Activated B cell treated with CpG ODN at 0.5 μM for 24 hours (primary cell): Measurements from ENCODE around the gene KRT25. TPM values are rescaled to one million over a fixed set of nuclear protein-coding genes. Genes with fewer than 3 reads are reported as not detected.

ENCODE experiments used
- ATAC-seq: fragments of 200-7000 bp; cut with Tn5 transposase; one replicate; pipeline ENCODE4 v1.10.0; 2021; ENCODE audit warnings: low read depth, mild to moderate bottlenecking, moderate library complexity
- CTCF ChIA-PET: fragments of 350-600 bp; sonication (Branson Sonifier 250); formaldehyde crosslinking; loops from one replicate; lab custom pipeline; 2021; ENCODE audit warnings: antibody characterized with exemption; lab: Charles Lee
- POLR2A ChIA-PET: fragments of 350-600 bp; sonication (Branson Sonifier 250); formaldehyde crosslinking; loops from one replicate; lab custom pipeline; 2021; ENCODE audit warnings: antibody characterized with exemption; lab: Charles Lee
- DNase-seq: peaks from one replicate; pipeline ENCODE4 v3.0.0; 2022
- H3K27ac Mint-ChIP-seq: one replicate; pipeline ENCODE4 v1.8.0; 2020; ENCODE audit warnings: mixed read lengths
- H3K27me3 Mint-ChIP-seq: one replicate; pipeline ENCODE4 v1.8.0; 2021; ENCODE audit warnings: mixed read lengths
- H3K36me3 Mint-ChIP-seq: one replicate; pipeline ENCODE4 v1.8.0; 2021; ENCODE audit warnings: low read depth, mixed read lengths
- H3K4me1 Mint-ChIP-seq: one replicate; pipeline ENCODE4 v1.8.0; 2021; ENCODE audit warnings: mixed read lengths
- H3K4me3 Mint-ChIP-seq: one replicate; pipeline ENCODE4 v1.8.0; 2020; ENCODE audit warnings: mild to moderate bottlenecking, mixed read lengths
- H3K9me3 Mint-ChIP-seq: one replicate; pipeline ENCODE4 v1.8.0; 2020; ENCODE audit warnings: mixed read lengths
- intact Hi-C: fragments of 100-400 bp; cut with micrococcal nuclease; formaldehyde crosslinking; loops from one replicate; pipeline ENCODE4 v1.15.1; 2024
- total RNA-seq: library from RNA; stranded (reverse); gene quantifications from 2 replicates; pipeline ENCODE4 v1.2.3, GENCODE V29; 2022
- TF ChIP-seq, protein P1 (sequence below): fragments of 200-600 bp; IDR thresholded peaks from one replicate; pipeline ENCODE4 v1.8.0; 2022; ENCODE audit warnings: antibody characterized with exemption, mild to moderate bottlenecking

Gene KRT25
- total RNA-seq, 1 donor from 2014 or later = not detected

DNA sequence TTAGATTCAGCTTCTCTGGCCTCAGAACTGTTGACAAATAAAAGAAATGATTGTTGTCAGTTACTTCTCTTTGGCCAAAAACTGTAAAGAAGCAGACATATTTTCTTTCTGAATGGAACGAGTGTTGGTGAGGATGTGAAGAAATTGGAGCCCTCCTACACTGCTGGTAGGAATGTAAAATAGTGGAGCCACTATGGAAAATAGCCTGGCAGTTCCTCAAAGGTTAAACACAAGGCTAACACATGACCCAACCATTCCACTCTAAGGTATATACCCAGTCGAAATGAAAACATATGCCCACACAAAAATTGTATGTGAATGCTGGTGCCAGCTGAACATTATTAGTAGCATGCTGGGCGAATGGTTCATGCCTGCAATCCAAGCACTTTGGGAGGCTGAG, 37.4 kb downstream of the KRT25 start:
- no peak overlapping the region for H3K4me3 Mint-ChIP-seq
- CTCF ChIA-PET = no interaction called here

DNA sequence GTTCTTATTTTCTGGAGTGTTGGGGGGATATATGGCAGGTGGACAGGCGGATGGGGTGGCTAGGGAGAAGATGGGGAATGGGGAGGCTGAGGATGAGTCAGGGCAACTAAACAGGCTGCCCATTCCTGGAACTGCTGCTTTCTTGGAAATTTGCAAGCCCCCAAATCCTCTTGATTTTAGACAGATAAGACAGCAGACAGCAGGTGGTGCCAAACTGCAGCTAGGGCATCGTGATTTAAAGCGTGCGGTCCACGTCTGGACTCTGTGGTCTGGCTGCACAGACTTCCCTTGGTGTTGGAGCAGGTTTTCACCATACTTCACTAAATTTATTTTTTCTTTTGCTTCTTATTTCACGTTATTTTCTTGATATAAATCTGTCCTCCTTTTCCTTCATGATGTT, 40.7 kb downstream of the KRT25 start:
- intact Hi-C loops = no loop called here
- Mint-ChIP-seq H3K27me3 (peaks cover 11% of the 10 kb centered on the region), H3K4me3 (no peak overlapping the region), H3K4me1 (no peaks in the 10 kb centered on the region), H3K36me3 (no peaks in the 10 kb centered on the region), H3K9me3 (no peaks in the 10 kb centered on the region), H3K27ac (no peak overlapping the region)
- no peak for ATAC-seq
- TF ChIP-seq, protein P1, sequence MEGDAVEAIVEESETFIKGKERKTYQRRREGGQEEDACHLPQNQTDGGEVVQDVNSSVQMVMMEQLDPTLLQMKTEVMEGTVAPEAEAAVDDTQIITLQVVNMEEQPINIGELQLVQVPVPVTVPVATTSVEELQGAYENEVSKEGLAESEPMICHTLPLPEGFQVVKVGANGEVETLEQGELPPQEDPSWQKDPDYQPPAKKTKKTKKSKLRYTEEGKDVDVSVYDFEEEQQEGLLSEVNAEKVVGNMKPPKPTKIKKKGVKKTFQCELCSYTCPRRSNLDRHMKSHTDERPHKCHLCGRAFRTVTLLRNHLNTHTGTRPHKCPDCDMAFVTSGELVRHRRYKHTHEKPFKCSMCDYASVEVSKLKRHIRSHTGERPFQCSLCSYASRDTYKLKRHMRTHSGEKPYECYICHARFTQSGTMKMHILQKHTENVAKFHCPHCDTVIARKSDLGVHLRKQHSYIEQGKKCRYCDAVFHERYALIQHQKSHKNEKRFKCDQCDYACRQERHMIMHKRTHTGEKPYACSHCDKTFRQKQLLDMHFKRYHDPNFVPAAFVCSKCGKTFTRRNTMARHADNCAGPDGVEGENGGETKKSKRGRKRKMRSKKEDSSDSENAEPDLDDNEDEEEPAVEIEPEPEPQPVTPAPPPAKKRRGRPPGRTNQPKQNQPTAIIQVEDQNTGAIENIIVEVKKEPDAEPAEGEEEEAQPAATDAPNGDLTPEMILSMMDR = no peak
- ChIA-PET CTCF (no interaction called here), POLR2A (no interaction called here)
- DNase-seq = no peak

More for the DNA sequence above, 37.4 kb downstream of the KRT25 start:
- Mint-ChIP-seq H3K36me3 (no peaks in the 10 kb centered on the region), H3K27ac (no peak overlapping the region), H3K4me1 (no peaks in the 10 kb centered on the region), H3K27me3 (peaks cover 13% of the 10 kb centered on the region), H3K9me3 (no peaks in the 10 kb centered on the region)
- ATAC-seq (no peak), DNase-seq (no peak)
- POLR2A ChIA-PET = interaction anchor here (0.6 kb wide), 1 partner anchor 945 kb away, joined by 3 read pairs; no protein-coding TSS in a partner anchor
- intact Hi-C loops = loop anchor here (5.0 kb wide), 1 partner anchor 75 kb away; no protein-coding TSS in a partner anchor
- TF ChIP-seq, protein P1 = no peak

DNA sequence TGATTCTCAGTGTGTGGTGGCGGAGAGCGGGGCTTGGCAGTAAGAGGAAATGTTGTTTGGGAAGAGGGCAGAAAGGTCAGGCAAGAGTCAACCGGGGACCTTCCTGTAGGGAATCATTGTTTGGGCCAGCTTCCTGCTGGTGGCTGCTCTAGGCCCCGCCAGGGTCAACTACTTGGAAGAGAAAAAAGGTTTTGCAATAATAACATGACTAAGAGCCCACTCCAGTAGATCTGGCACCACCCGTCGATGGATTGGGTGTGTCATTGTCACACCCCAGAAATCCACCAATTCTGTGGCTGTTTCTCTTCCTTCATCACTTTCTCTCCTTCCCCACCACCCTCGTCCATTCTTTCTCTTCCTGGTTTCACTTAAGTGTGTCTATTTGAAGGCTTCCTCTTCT, 47.4 kb downstream of the KRT25 start:
- Mint-ChIP-seq H3K9me3 (no peaks in the 10 kb centered on the region), H3K4me1 (no peaks in the 10 kb centered on the region), H3K4me3 (no peak overlapping the region), H3K36me3 (no peaks in the 10 kb centered on the region), H3K27me3 (peaks cover 24% of the 10 kb centered on the region), H3K27ac (no peak overlapping the region)
- no peak for ATAC-seq
- TF ChIP-seq, protein P1 = no peak
- intact Hi-C loops = no loop called here
- no peak for DNase-seq
- ChIA-PET CTCF (no interaction called here), POLR2A (no interaction called here)

DNA sequence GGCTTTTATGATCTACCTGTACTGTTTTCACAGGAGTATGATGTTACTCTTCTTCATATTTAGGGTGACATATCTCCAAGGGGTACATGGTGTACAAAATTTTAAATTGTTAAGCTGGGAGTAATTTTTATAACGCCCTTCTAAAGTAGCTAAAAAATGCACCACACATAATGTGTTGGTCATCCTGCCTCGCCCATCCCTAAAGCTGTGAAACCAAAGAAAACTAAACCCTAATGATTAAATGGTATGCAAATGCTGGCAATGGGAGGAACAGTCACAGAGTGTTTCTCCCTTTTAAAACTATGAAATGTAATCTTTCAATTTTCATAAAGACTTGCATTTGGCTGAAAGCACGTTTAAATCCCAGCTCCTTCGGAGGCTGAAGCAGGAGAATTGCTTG, 49.5 kb downstream of the KRT25 start:
- Mint-ChIP-seq H3K27ac (no peak overlapping the region), H3K9me3 (no peaks in the 10 kb centered on the region), H3K4me3 (no peak overlapping the region), H3K27me3 (peaks cover 26% of the 10 kb centered on the region), H3K36me3 (no peaks in the 10 kb centered on the region), H3K4me1 (no peaks in the 10 kb centered on the region)
- ATAC-seq (no peak), DNase-seq (no peak)
- TF ChIP-seq, protein P1 = no peak
- CTCF ChIA-PET = no interaction called here
- POLR2A ChIA-PET = interaction anchor here (0.6 kb wide), 1 partner anchor 54 kb away, joined by 4 read pairs; no protein-coding TSS in a partner anchor
- intact Hi-C loops = no loop called here

DNA sequence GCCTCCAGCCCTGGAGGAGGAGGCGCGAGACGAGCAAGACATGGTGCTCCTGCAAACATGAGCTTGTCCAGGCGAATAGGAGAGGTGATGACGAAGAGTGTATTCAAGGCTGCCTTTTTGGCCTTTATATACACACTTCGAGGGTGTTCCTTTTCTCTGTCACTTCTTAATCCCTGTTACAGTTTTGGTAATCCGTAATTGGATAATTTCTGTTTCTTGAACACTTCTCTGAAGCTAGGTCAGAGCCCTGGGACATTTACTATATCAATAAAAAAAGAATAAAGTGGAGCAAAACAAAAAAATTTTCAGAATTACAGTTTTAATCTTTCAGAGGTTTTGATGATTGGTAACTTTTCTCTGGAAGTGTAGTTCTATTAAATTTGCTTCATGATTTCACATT, 51.5 kb downstream of the KRT25 start, which contains the start of gene KRT24:
Gene KRT24, minus strand, starts transcription at position 101 of the 400 bp plus-strand sequence. Its CDS starts 59 bp downstream, at position 42.
- Mint-ChIP-seq H3K36me3 (no peaks in the 10 kb centered on the region), H3K27me3 (peaks cover 36% of the 10 kb centered on the region), H3K9me3 (no peaks in the 10 kb centered on the region), H3K4me3 (no peak within 1 kb of the TSS), H3K27ac (no peak within 1 kb of the TSS), H3K4me1 (no peaks in the 10 kb centered on the region)
- no peak for ATAC-seq
- no peak for DNase-seq
- intact Hi-C loops = no loop called here
- ChIA-PET CTCF (interaction anchor here (0.6 kb wide), 1 partner anchor 342 kb away, joined by 4 read pairs; no protein-coding TSS in a partner anchor), POLR2A (interaction anchor here (0.5 kb wide), 1 partner anchor 1013 kb away, joined by 3 read pairs; no protein-coding TSS in a partner anchor)
- TF ChIP-seq, protein P1 = no peak
